Endothelial cell (in vitro differentiated cells): ENCODE measurements around the gene ITGB1. TPM values are rescaled to one million over a fixed set of nuclear protein-coding genes. Genes with fewer than 3 reads are reported as not detected.
"Not testable (repeated sequence)": the region's sequence is repeated elsewhere in the genome, so short reads cannot be mapped to it uniquely, and the experiment has no call there.

Experiments used
- DNase-seq: peaks from one replicate; pipeline ENCODE4 v3.0.0; 2021; ENCODE audit warnings: low spot score
- H3K27ac Mint-ChIP-seq: one replicate; pipeline ENCODE4 v1.8.0; 2021; ENCODE audit warnings: mixed read lengths, inconsistent platforms; ENCODE audit not compliant: unreplicated experiment
- H3K27me3 Mint-ChIP-seq: one replicate; pipeline ENCODE4 v1.8.0; 2021; ENCODE audit warnings: mild to moderate bottlenecking, moderate library complexity, mixed read lengths, inconsistent platforms; ENCODE audit not compliant: unreplicated experiment
- H3K36me3 Mint-ChIP-seq: one replicate; pipeline ENCODE4 v1.8.0; 2021; ENCODE audit warnings: mild to moderate bottlenecking, low read depth, mixed read lengths, inconsistent platforms; ENCODE audit not compliant: unreplicated experiment
- H3K4me1 Mint-ChIP-seq: one replicate; pipeline ENCODE4 v1.8.0; 2021; ENCODE audit warnings: mild to moderate bottlenecking, mixed read lengths, inconsistent platforms; ENCODE audit not compliant: unreplicated experiment
- H3K4me3 Mint-ChIP-seq: one replicate; pipeline ENCODE4 v1.8.0; 2021; ENCODE audit warnings: mild to moderate bottlenecking, mixed read lengths, inconsistent platforms; ENCODE audit not compliant: unreplicated experiment
- H3K9me3 Mint-ChIP-seq: one replicate; pipeline ENCODE4 v1.8.0; 2021; ENCODE audit warnings: mixed read lengths, inconsistent platforms; ENCODE audit not compliant: unreplicated experiment
- CTCF ChIP-seq: fragments of 200-600 bp; sonication (generic); IDR thresholded peaks from one replicate; pipeline ENCODE4 v1.5.0; 2021; ENCODE audit warnings: antibody characterized with exemption; ENCODE audit not compliant: unreplicated experiment
- total RNA-seq: library from RNA; stranded (reverse); fragmentation: NEBNext Ultra II Directional; extraction: Animal tissue kit (Norgen Biotek cat#: 25700); gene quantifications from one replicate; pipeline ENCODE4 v1.2.1, GENCODE V29; 2021; ENCODE audit not compliant: unreplicated experiment

The ITGB1 gene
- total RNA-seq, 1 donor from 2014 or later = 504 TPM

DNA sequence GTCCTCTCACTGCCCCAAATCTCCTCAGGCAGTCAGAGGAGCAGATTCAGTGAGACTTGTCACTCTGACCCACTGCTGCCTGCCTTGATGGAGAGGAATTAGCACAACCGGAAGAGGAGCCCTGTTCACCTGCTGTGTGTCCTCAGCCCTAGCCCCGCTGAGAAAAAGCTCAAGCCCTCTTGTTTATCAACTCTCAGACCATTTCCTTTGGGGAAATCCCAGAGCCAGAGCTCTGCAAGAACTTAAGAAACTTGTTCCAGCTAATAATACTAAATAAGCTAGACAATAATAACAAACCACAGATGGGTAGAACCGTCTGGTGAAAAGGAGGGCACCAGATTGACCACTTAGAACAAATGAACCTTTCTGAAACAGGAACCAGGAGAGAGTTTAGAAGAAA lies 37.7 kb upstream of the ITGB1 start:
- DNase-seq = no peak
- peaks cover 14% of the 10 kb centered on the region for H3K4me1 Mint-ChIP-seq
- TF ChIP-seq CTCF = no peak
- H3K4me3 Mint-ChIP-seq = no peak overlapping the region
- H3K36me3 Mint-ChIP-seq = no peaks in the 10 kb centered on the region
- H3K9me3 Mint-ChIP-seq = no peaks in the 10 kb centered on the region
- H3K27me3 Mint-ChIP-seq = peaks cover 3% of the 10 kb centered on the region
- peak overlapping the region; percentile 78 for H3K27ac Mint-ChIP-seq

DNA sequence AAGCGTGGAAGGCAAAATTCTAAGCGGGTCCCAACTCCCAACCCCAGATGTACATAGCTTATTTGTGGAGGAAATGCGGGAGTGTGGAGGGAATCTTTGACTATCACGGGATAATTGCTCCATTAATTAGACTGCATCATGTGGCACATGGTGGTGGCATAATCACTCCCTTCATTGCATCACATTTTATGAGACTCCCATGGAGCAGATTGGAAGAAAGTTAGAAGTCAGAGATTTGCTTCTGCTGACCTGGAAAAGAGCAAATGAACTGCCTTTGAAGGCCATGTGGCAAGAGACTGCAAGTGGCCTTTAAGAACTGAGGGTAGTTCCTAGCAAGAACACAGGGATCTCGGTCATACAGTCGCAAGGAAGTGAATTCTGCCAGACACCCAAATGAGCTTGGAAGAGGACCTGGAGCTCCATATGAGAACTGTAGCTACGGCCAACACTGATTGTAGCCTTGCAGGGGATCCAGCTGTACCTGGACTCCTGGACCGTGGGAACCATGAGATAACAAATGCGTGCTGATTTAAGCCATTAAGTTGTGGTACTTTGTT lies 37.1 kb upstream of the ITGB1 start:
- DNase-seq = no peak
- no peaks in the 10 kb centered on the region for H3K9me3 Mint-ChIP-seq
- TF ChIP-seq CTCF = no peak
- H3K27me3 Mint-ChIP-seq = peaks cover 3% of the 10 kb centered on the region
- H3K4me1 Mint-ChIP-seq = peaks cover 14% of the 10 kb centered on the region
- no peaks in the 10 kb centered on the region for H3K36me3 Mint-ChIP-seq
- H3K27ac Mint-ChIP-seq = no peak overlapping the region
- no peak overlapping the region for H3K4me3 Mint-ChIP-seq

GRCh38 chr10:32994632-32995031 lies 36.6 kb upstream of the ITGB1 start:
- H3K27ac Mint-ChIP-seq, H3K27me3 Mint-ChIP-seq, DNase-seq, H3K4me3 Mint-ChIP-seq, H3K9me3 Mint-ChIP-seq, H3K36me3 Mint-ChIP-seq: not testable (repeated sequence)
- peaks cover 14% of the 10 kb centered on the region for H3K4me1 Mint-ChIP-seq

GRCh38 chr10:32992310-32992709 lies 34.3 kb upstream of the ITGB1 start:
- H3K27ac Mint-ChIP-seq, H3K9me3 Mint-ChIP-seq: not testable (repeated sequence)
- H3K4me3 Mint-ChIP-seq = peak overlapping the region; percentile 16

DNA sequence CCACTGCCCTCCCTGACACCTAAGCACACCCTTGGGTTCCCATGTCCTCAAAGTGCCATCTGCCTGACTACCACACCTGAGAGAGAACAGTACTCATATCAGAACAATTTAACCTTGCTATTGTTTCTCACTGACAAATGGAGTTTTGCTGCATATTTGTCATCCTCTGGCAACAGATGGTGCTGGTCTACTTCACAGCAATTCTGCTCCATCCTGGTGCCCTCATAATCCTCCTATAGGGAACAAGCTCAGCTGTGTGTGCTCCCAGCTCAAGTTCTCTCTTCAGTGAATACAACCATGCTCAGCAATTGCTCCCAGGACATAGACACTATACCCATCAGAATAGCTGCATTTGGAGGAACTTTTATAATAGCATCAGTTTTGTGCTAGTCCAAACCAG lies 32.8 kb upstream of the ITGB1 start:
- Mint-ChIP-seq H3K4me1 (peaks cover 13% of the 10 kb centered on the region), H3K4me3 (no peak overlapping the region), H3K27ac (no peak overlapping the region), H3K9me3 (no peaks in the 10 kb centered on the region), H3K36me3 (no peaks in the 10 kb centered on the region), H3K27me3 (peaks cover under 1% of the 10 kb centered on the region)
- DNase-seq = no peak
- TF ChIP-seq CTCF = no peak

More at GRCh38 chr10:32992310-32992709, 34.3 kb upstream of the ITGB1 start:
- not testable (repeated sequence) for H3K27me3 Mint-ChIP-seq, H3K36me3 Mint-ChIP-seq, DNase-seq
- peaks cover 14% of the 10 kb centered on the region for H3K4me1 Mint-ChIP-seq

DNA sequence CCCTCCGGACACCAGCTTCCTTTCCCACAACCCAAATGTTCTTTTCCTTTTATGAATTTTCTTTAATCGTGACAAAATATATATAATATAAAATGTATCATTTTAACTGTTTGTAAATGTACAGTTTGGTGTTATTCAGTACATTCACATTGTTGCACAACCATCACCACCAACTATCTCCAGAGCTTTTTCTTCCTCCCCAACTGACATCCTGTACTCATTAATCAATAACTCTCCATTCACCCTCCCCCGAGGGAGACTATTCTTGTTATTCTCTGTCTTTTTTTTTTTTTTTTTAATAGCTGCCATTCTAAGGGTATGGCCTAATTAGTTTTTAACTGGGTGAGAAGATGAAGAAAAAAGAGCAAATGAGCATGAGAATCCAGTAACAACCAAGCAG lies 30.6 kb upstream of the ITGB1 start:
- no peak for TF ChIP-seq CTCF
- no peaks in the 10 kb centered on the region for H3K27me3 Mint-ChIP-seq
- H3K27ac Mint-ChIP-seq = no peak overlapping the region
- no peak for DNase-seq
- H3K36me3 Mint-ChIP-seq = no peaks in the 10 kb centered on the region
- H3K9me3 Mint-ChIP-seq = no peaks in the 10 kb centered on the region
- peaks cover 9% of the 10 kb centered on the region for H3K4me1 Mint-ChIP-seq
- no peak overlapping the region for H3K4me3 Mint-ChIP-seq
